Stimulated activated CD4-positive, alpha-beta T cell treated with anti-CD3 and anti-CD28 coated beads, Interleukin-4, amount 100 ng/mL, for 1 hour (primary cell): Measurements from ENCODE around the gene SPOPL.
"Not testable (repeated sequence)": the region's sequence is repeated elsewhere in the genome, so short reads cannot be mapped to it uniquely, and the experiment has no call there.

Source experiments
- DNase-seq: peaks from one replicate; pipeline ENCODE4 v3.0.0-alpha.2; 2020

The SPOPL gene

GRCh38 chr2:138501425-138502254, at the start of gene SPOPL:
TSS of gene SPOPL (plus strand) at chr2:138501770. CDS start at chr2:138550217, 48,447 bp downstream.
- DNase-seq, result peak; percentile 86

GRCh38 chr2:138452324-138452723, 49.2 kb upstream of the SPOPL start:
- DNase-seq, result no peak

- DNase-seq, result no peak
Measured at GRCh38 chr2:138453815-138454214, 47.8 kb upstream of the SPOPL start.

- no peak for DNase-seq
Measured at GRCh38 chr2:138454761-138455160, 46.8 kb upstream of the SPOPL start.

- no peak for DNase-seq
Measured at GRCh38 chr2:138455275-138455674, 46.3 kb upstream of the SPOPL start.

GRCh38 chr2:138455691-138456090, 45.9 kb upstream of the SPOPL start:
- no peak for DNase-seq

- DNase-seq, result not testable (repeated sequence)
Measured at GRCh38 chr2:138462689-138463088, 38.9 kb upstream of the SPOPL start.

GRCh38 chr2:138468617-138469016, 33.0 kb upstream of the SPOPL start:
- no peak for DNase-seq

- no peak for DNase-seq
Measured at GRCh38 chr2:138469411-138469810, 32.2 kb upstream of the SPOPL start.

- no peak for DNase-seq
Measured at GRCh38 chr2:138470941-138471340, 30.6 kb upstream of the SPOPL start.

- no peak for DNase-seq
Measured at GRCh38 chr2:138474100-138474825, 27.3 kb upstream of the SPOPL start.

GRCh38 chr2:138475277-138475776, 26.2 kb upstream of the SPOPL start:
- no peak for DNase-seq

GRCh38 chr2:138476186-138476585, 25.4 kb upstream of the SPOPL start:
- no peak for DNase-seq

- DNase-seq, result no peak
Measured at GRCh38 chr2:138476940-138477339, 24.6 kb upstream of the SPOPL start.

GRCh38 chr2:138482796-138483195, 18.8 kb upstream of the SPOPL start:
- not testable (repeated sequence) for DNase-seq

- no peak for DNase-seq
Measured at GRCh38 chr2:138485019-138485418, 16.6 kb upstream of the SPOPL start.

GRCh38 chr2:138486363-138487198, 15.0 kb upstream of the SPOPL start:
- no peak for DNase-seq

GRCh38 chr2:138490673-138491494, 10.7 kb upstream of the SPOPL start:
- no peak for DNase-seq

GRCh38 chr2:138491495-138491862, 10.1 kb upstream of the SPOPL start:
- no peak for DNase-seq

- DNase-seq, result no peak
Measured at GRCh38 chr2:138492160-138492559, 9.4 kb upstream of the SPOPL start.

GRCh38 chr2:138493334-138493733, 8.2 kb upstream of the SPOPL start:
- no peak for DNase-seq
